HEK293T (cell line): ENCODE data around the gene TRIM15.

Experiments
- FOXA1 ChIP-seq: fragments of 450-650 bp; IDR thresholded peaks from 2 replicates; pipeline ENCODE4 v1.6.1; 2016; ENCODE audit warnings: mild to moderate bottlenecking
- FOXM1 ChIP-seq: fragments of 450-650 bp; IDR thresholded peaks from 2 replicates; pipeline ENCODE4 v1.6.1; 2017; ENCODE audit warnings: mild to moderate bottlenecking, borderline replicate concordance
- L3MBTL2 ChIP-seq: fragments of 450-650 bp; conservative IDR thresholded peaks from 2 replicates; pipeline ENCODE4 v1.6.1; 2016; ENCODE audit warnings: mild to moderate bottlenecking
- PKNOX1 ChIP-seq: fragments of 450-650 bp; IDR thresholded peaks from 2 replicates; pipeline ENCODE4 v1.6.1; 2016
- ZNF384 ChIP-seq: fragments of 450-650 bp; IDR thresholded peaks from 2 replicates; pipeline ENCODE4 v1.6.1; 2016

DNA sequence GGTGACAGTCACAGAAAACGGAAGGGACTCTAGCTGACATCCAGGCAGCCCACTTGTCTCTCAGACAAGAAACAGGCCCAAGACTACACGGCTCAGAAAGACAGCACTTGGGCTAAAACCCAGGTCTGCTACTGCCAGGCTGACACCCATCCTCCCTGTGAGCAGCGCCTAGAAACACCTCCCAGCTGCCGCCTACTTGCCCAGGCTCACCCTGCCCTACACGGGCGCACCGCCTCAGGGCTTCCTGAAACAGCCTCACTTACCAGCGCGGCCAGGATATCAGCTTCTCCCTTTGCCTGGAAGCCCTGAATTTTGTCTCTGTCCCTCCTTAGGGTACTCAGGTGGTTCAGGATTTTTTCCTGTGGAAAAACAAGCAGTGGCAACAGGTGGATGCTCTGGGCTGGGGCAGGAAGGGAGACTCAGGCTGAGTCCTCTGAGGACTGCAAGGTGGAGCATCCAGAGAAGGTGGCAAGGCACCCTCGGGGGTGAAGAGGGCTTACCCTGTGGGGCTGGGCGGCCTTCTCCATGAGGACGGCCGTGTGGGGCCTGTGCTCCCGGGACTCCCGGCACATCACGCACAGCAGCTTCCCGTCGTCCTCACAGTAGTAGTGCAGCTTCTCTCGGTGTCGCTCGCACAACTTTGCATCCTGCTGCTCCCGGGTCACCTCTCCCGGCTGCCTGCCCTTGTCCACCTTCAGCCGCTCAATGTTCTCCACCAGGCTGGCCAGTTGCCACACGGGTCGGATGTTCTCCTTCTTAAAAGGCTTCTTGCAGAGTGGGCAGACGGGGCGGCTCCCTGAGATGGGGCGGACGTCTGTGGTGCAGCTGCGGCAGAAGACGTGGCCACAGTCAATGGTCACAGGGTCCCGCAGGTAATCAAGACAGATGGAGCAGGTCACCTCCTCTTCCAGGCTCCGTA lies 35.1 kb downstream of the TRIM15 start:
- TF ChIP-seq FOXM1 (no peak), PKNOX1 (no peak), ZNF384 (no peak), FOXA1 (no peak), L3MBTL2 (no peak)
